Spleen (tissue), 11 donors: ENCODE measurements around the gene BHLHE40. TPM values are rescaled to one million over a fixed set of nuclear protein-coding genes. Genes with fewer than 3 reads are reported as not detected.

Experiments used
- DNase-seq: peaks from one replicate; pipeline ENCODE4 v3.0.0-alpha.2; 2020
- H3K27ac ChIP-seq, 8 donors: fragments of 200-600 bp; sonication (generic) in 7 of 8; 1 replicate in 4 of 8; 2 replicates in 4 of 8; pipeline versions ENCODE4 v1.5.0 to v1.8.0; 2016 to 2021; ENCODE audit warnings: inconsistent platforms in 4 of 8, mild to moderate bottlenecking in 4 of 8, moderate library complexity in 1 of 8
- H3K27me3 ChIP-seq, 7 donors: fragments of 200-600 bp; sonication (generic) in 6 of 7; replicated peaks in 1 of 7; 1 replicate in 4 of 7; 2 replicates in 3 of 7; pipeline versions ENCODE4 v1.5.0 to v1.8.0; 2016 to 2021; ENCODE audit warnings: inconsistent platforms in 3 of 7, mild to moderate bottlenecking in 1 of 7
- H3K36me3 ChIP-seq, 6 donors: fragments of 200-600 bp; sonication (generic) in 5 of 6; 1 replicate in 4 of 6; 2 replicates in 2 of 6; pipeline versions ENCODE4 v1.5.0 to v1.8.0; 2016 to 2021; ENCODE audit warnings: inconsistent platforms in 2 of 6
- H3K4me1 ChIP-seq, 6 donors: fragments of 200-600 bp; sonication (generic) in 5 of 6; 1 replicate in 3 of 6; 2 replicates in 3 of 6; pipeline versions ENCODE4 v1.5.0 to v1.8.0; 2016 to 2021; ENCODE audit warnings: inconsistent platforms in 3 of 6
- H3K4me3 ChIP-seq, 8 donors: fragments of 200-600 bp; sonication (generic) in 7 of 8; 1 replicate in 4 of 8; 2 replicates in 4 of 8; pipeline versions ENCODE4 v1.5.0 to v1.8.0; 2016 to 2021; ENCODE audit warnings: inconsistent platforms in 4 of 8, mild to moderate bottlenecking in 4 of 8, moderate library complexity in 2 of 8
- H3K9me3 ChIP-seq, 8 donors: fragments of 200-600 bp; sonication (generic) in 7 of 8; 1 replicate in 4 of 8; 2 replicates in 4 of 8; pipeline versions ENCODE4 v1.5.0 to v1.8.0; 2016 to 2021; ENCODE audit warnings: inconsistent platforms in 4 of 8
- CTCF ChIP-seq, 11 experiments: fragments of 200-600 bp in 7 of 11; fragments of 450-650 bp in 4 of 11; sonication (generic) in 4 of 11; IDR thresholded peaks in 8 of 11; conservative IDR thresholded peaks in 3 of 11; 1 replicate in 7 of 11; 2 replicates in 4 of 11; pipeline versions ENCODE4 v1.4.0 to v1.8.0; 2016 to 2021; ENCODE audit warnings: antibody characterized with exemption in 11 of 11, inconsistent platforms in 4 of 11, mild to moderate bottlenecking in 1 of 11
- POLR2A ChIP-seq, 3 donors: fragments of 450-650 bp; IDR thresholded peaks; one replicate each; pipeline ENCODE4 v1.5.1; 2017; ENCODE audit warnings: antibody characterized with exemption in 3 of 3, mild to moderate bottlenecking in 1 of 3
- POLR2AphosphoS5 ChIP-seq, 3 donors: sonication (generic); formaldehyde crosslinking; IDR thresholded peaks; one replicate each; pipeline ENCODE4 v1.5.1; 2017; ENCODE audit warnings: antibody characterized with exemption in 3 of 3
- WGBS, 5 donors: extraction: QIAGEN DNeasy Blood & Tissue Kit in 3 of 5; methylation state at CpG; one replicate each; pipeline versions ENCODE4 v1.1.5 to v1.1.7; 2013 to 2018; 5-methylcytosine and 5-hydroxymethylcytosine counted together
- intact Hi-C: fragments of 100-400 bp; cut with DNase I; formaldehyde crosslinking; loops from one replicate; pipeline ENCODE4 v1.15.0; 2023; ENCODE audit warnings: low total_unique reads
- polyA plus RNA-seq, 3 donors: library from polyadenylated mRNA; stranded (reverse); fragments of 200-250 nt; gene quantifications; one replicate each; pipeline ENCODE4 v1.2.1, GENCODE V29; 2013
- total RNA-seq, 7 donors: library from RNA; depleted of rRNA in 3 of 7; stranded (reverse); fragments of >200 nt in 3 of 7; fragmentation: NEBNext Ultra II Directional in 4 of 7; extraction: Animal tissue kit (Norgen Biotek cat#: 25700) in 4 of 7; gene quantifications; one replicate each; pipeline versions ENCODE4 v1.1.0 to v1.2.1, GENCODE V29; 2016 to 2021
- donor health status: healthy with polysubstance abuse.
- donor health status: DM: no; HTN: no; CAD: no; lungs with moderate emphysema.
- donor health status: DM: no; HTN: no; CAD: no.
- donor health status: Bipolar disorder and iron deficiency.
- donor health status: healthy.
- donor health status: DM: no; HTN: no; CAD: no.
- donor health status: DM: yes; HTN: yes; CAD: no.

BHLHE40 gene
- total and polyA plus RNA-seq, 10 donors, result 11.8 to 108 (median 30.0) TPM

GRCh38 chr3:5030152-5030551 lies 50.9 kb downstream of the BHLHE40 start:
- WGBS, 5 donors, result 95 to 97% (median 96%) methylated on average over 5 of the region's 5 CpGs
- intact Hi-C loops, result no loop called here
- Histone ChIP-seq H3K27ac (no peak overlapping the region), H3K4me1 (peaks cover 0 to 38% (median 19%) of the 10 kb centered on the region in 6 donors), H3K36me3 (no peaks in the 10 kb centered on the region), H3K27me3 (no peaks in the 10 kb centered on the region), H3K9me3 (no peaks in the 10 kb centered on the region), H3K4me3 (no peak overlapping the region)
- DNase-seq, result no peak
- TF ChIP-seq CTCF (IDR thresholded peaks at IDR 0.05 in 8 of 11, conservative IDR thresholded peaks at IDR 0.05 in 3 of 11) (no peak), POLR2AphosphoS5 (IDR thresholded peaks at IDR 0.05) (no peak), POLR2A (IDR thresholded peaks at IDR 0.05) (no peak)

GRCh38 chr3:5032844-5033243 lies 53.6 kb downstream of the BHLHE40 start:
- Histone ChIP-seq H3K36me3 (no peaks in the 10 kb centered on the region), H3K27me3 (no peaks in the 10 kb centered on the region), H3K27ac (no peak overlapping the region), H3K4me3 (no peak overlapping the region), H3K4me1 (peaks cover 0 to 48% (median 7%) of the 10 kb centered on the region in 6 donors), H3K9me3 (no peaks in the 10 kb centered on the region)
- no peak for TF ChIP-seq POLR2AphosphoS5 (IDR thresholded peaks at IDR 0.05)
- no peak for TF ChIP-seq CTCF (IDR thresholded peaks at IDR 0.05 in 8 of 11, conservative IDR thresholded peaks at IDR 0.05 in 3 of 11)
- TF ChIP-seq POLR2A (IDR thresholded peaks at IDR 0.05), result no peak
- intact Hi-C loops, result no loop called here
- DNase-seq, result no peak
- 87 to 94% (median 89%) methylated on average over 6 of the region's 6 CpGs for WGBS, 5 donors

Other genes starting within 250 kb of the BHLHE40 start
- 100 to 1,000 TPM in 1 of 7 donors, 10 to 100 TPM in 6; 55.6 to 120 (median 62.0) TPM for gene ARL8B, start 142.9 kb downstream of the BHLHE40 start, total RNA-seq
- 10 to 100 TPM; 23.0 to 36.8 (median 28.0) TPM for gene ARL8B, start 142.9 kb downstream of the BHLHE40 start, polyA plus RNA-seq
- gene EDEM1, start 208.3 kb downstream of the BHLHE40 start, total RNA-seq, result 100 to 1,000 TPM in 1 of 7 donors, 10 to 100 TPM in 6; 69.0 to 174 (median 76.4) TPM
- gene EDEM1, start 208.3 kb downstream of the BHLHE40 start, polyA plus RNA-seq, result 10 to 100 TPM in 2 of 3 donors, 1 to 10 TPM in 1; 8.4 to 12.2 (median 11.7) TPM